K562 (cell line): ENCODE data around the gene SLC2A4. TPM values are rescaled to one million over a fixed set of nuclear protein-coding genes. Genes with fewer than 3 reads are reported as not detected.

Experiments
- ARNT ChIP-seq, 2 experiments: fragments of 450-650 bp; IDR thresholded peaks; 2 replicates each; pipeline ENCODE4 v1.6.1; 2016; ENCODE audit warnings: mild to moderate bottlenecking in 1 of 2
- BRF2 ChIP-seq: IDR thresholded peaks from 3 replicates; pipeline ENCODE4 v1.6.1; 2011; ENCODE audit warnings: borderline replicate concordance, mild to moderate bottlenecking; ENCODE audit not compliant: insufficient read length, insufficient read depth
- ELK3 ChIP-seq: fragments of 450-650 bp; formaldehyde crosslinking; IDR thresholded peaks from 2 replicates; pipeline ENCODE4 v1.4.0; 2020; ENCODE audit warnings: mild to moderate bottlenecking
- ETS2 ChIP-seq: IDR thresholded peaks from 2 replicates; pipeline ENCODE4 v1.6.1; 2016; ENCODE audit warnings: borderline replicate concordance, missing genetic modification characterization, mild to moderate bottlenecking, moderate library complexity, missing compliant biosample characterization; ENCODE audit not compliant: poor library complexity, severe bottlenecking
- MXI1 ChIP-seq: IDR thresholded peaks from 2 replicates; pipeline ENCODE4 v1.6.1; 2011; ENCODE audit warnings: low read depth, mild to moderate bottlenecking, improper control_type of control experiment, low read length
- SMAD2 ChIP-seq: fragments of 150-350 bp; IDR thresholded peaks from 2 replicates; pipeline ENCODE4 v1.6.1; 2014; ENCODE audit warnings: low read depth, mild to moderate bottlenecking, low read length
- TGIF2 ChIP-seq: sonication (generic); formaldehyde crosslinking; IDR thresholded peaks from 2 replicates; pipeline ENCODE4 v1.8.1; 2022; ENCODE audit warnings: mild to moderate bottlenecking, missing genetic modification reagents, moderate library complexity
- ZNF175 ChIP-seq: fragments of 200-800 bp; sonication (Bioruptor generic); IDR thresholded peaks from 2 replicates; pipeline ENCODE4 v1.6.1; 2016; ENCODE audit warnings: low read depth, mild to moderate bottlenecking, missing genetic modification characterization, missing compliant biosample characterization
- polyA plus RNA-seq, 8 experiments: library from polyadenylated mRNA; depleted of rRNA in 4 of 8; stranded (reverse) in 5 of 8; unstranded in 3 of 8; fragments of >200 nt; fragmentation: Nextera tagmentation in 2 of 8; fragmentation: Illumina TruSeq in 1 of 8; extraction: Ambion mirVana in 2 of 8; extraction: Trizol in 1 of 8; gene quantifications; 2 replicates each; pipeline versions ENCODE4 v1.2.1 to v1.2.3, GENCODE V29; 2011 to 2014; ENCODE audit warnings: inconsistent platforms in 1 of 8, missing spikeins in 1 of 8
- total RNA-seq, 7 experiments: library from RNA; depleted of rRNA in 6 of 7; stranded (reverse); fragments of >200 nt in 6 of 7; fragmentation: Illumina TruSeq in 2 of 7; extraction: Trizol in 2 of 7; gene quantifications; 2 replicates each; pipeline versions ENCODE4 v1.2.1 to v1.2.3, GENCODE V29; 2011 to 2021; ENCODE audit warnings: low replicate concordance in 1 of 7
- TF ChIP-seq, protein P1 (sequence below): fragments of 450-650 bp; IDR thresholded peaks from 2 replicates; pipeline ENCODE4 v1.7.1; 2018; ENCODE audit warnings: mild to moderate bottlenecking, low read depth; ENCODE audit not compliant: partially characterized antibody

SLC2A4 gene
- total and polyA plus RNA-seq, 9 of the 15 experiments (the other 6 are each of a cell fraction or from before 2014, with no cell fraction given): 0.74 to 3.5 (median 1.6) TPM

DNA sequence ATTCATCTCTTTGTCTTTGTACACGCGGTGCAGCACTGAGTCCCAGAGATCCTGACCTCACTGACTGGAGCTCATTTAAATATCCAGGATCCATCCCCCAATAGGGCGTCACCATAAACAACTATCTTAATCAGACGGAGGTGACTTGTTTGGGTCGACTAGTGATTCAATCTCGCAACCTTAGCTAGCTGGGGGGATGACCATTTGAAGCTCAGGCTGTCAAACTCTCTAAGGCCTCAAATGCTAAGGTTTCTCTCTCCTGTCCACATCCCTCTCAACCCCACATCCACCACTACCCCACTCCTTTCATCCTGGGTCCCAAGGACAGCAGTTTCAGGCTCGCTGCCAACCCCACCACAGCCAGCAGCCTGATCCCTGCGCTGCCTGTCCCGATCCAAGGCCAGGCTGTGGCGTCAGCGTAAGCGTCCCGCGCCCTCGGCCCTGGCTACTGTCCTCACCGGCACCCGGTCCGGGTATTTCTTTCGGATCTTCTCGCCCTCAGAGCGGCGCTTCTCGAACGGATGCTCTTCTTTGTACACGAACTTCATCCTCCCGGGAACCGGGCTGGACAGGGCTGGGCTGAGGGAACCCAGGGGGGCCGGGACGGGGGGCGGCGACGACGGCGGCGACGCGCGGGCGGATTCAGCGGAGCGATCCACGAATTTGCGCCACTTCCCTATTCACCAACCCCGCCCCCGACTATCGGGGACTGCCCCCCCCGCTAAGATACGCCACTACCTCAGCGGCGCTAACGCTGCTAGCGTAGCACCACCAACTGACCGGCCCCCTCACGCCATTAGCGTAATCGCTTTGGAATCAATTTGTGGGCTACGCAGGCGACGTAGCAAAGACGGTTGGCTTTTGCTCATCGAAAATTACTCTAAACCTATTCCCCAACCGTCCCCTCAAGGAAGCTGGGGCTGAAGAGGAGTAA is 39.5 kb upstream of the SLC2A4 start, which contains the start of gene GABARAP (continued):
- TF ChIP-seq, protein P1, sequence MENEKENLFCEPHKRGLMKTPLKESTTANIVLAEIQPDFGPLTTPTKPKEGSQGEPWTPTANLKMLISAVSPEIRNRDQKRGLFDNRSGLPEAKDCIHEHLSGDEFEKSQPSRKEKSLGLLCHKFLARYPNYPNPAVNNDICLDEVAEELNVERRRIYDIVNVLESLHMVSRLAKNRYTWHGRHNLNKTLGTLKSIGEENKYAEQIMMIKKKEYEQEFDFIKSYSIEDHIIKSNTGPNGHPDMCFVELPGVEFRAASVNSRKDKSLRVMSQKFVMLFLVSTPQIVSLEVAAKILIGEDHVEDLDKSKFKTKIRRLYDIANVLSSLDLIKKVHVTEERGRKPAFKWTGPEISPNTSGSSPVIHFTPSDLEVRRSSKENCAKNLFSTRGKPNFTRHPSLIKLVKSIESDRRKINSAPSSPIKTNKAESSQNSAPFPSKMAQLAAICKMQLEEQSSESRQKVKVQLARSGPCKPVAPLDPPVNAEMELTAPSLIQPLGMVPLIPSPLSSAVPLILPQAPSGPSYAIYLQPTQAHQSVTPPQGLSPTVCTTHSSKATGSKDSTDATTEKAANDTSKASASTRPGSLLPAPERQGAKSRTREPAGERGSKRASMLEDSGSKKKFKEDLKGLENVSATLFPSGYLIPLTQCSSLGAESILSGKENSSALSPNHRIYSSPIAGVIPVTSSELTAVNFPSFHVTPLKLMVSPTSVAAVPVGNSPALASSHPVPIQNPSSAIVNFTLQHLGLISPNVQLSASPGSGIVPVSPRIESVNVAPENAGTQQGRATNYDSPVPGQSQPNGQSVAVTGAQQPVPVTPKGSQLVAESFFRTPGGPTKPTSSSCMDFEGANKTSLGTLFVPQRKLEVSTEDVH: no peak
- TF ChIP-seq ZNF175 (CRISPR knock-in tag): no peak
- no peak for TF ChIP-seq SMAD2
- TF ChIP-seq ETS2: no peak
- no peak for TF ChIP-seq ELK3 (CRISPR knock-in tag)
- no peak for TF ChIP-seq TGIF2 (CRISPR knock-in tag)
- TF ChIP-seq MXI1: 0 out of 2 replicates have a peak, but pooled peaks have one; percentile 3
- TF ChIP-seq BRF2: no peak
- no peak for TF ChIP-seq ARNT (IDR thresholded peaks at IDR 0.05)
